Retinal pigment epithelial cell (primary cell): ENCODE data around the gene ISX.
A peak's percentile ranks its signal among the peaks of the same experiment; 100 is the strongest.

Source experiments
- DNase-seq: peaks from one replicate; pipeline ENCODE4 v3.0.0-alpha.2; 2010; ENCODE audit warnings: low read depth
- H3K4me3 ChIP-seq: 2 replicates; pipeline ENCODE4 v1.5.1; 2011; ENCODE audit warnings: mild to moderate bottlenecking, low read length, control low read depth, moderate library complexity
- TF ChIP-seq, protein P1 (sequence below): conservative IDR thresholded peaks from 2 replicates; pipeline ENCODE4 v1.5.1; 2011; ENCODE audit warnings: low read depth, low read length, control low read depth, inconsistent platforms

Gene ISX

GRCh38 chr22:35065796-35066218, at the start of gene ISX:
Gene ISX, plus strand, starts transcription at chr22:35066158. Its CDS starts 930 bp downstream, at chr22:35067088.
- DNase-seq: no peak
- TF ChIP-seq, protein P1, sequence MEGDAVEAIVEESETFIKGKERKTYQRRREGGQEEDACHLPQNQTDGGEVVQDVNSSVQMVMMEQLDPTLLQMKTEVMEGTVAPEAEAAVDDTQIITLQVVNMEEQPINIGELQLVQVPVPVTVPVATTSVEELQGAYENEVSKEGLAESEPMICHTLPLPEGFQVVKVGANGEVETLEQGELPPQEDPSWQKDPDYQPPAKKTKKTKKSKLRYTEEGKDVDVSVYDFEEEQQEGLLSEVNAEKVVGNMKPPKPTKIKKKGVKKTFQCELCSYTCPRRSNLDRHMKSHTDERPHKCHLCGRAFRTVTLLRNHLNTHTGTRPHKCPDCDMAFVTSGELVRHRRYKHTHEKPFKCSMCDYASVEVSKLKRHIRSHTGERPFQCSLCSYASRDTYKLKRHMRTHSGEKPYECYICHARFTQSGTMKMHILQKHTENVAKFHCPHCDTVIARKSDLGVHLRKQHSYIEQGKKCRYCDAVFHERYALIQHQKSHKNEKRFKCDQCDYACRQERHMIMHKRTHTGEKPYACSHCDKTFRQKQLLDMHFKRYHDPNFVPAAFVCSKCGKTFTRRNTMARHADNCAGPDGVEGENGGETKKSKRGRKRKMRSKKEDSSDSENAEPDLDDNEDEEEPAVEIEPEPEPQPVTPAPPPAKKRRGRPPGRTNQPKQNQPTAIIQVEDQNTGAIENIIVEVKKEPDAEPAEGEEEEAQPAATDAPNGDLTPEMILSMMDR: no peak

DNA sequence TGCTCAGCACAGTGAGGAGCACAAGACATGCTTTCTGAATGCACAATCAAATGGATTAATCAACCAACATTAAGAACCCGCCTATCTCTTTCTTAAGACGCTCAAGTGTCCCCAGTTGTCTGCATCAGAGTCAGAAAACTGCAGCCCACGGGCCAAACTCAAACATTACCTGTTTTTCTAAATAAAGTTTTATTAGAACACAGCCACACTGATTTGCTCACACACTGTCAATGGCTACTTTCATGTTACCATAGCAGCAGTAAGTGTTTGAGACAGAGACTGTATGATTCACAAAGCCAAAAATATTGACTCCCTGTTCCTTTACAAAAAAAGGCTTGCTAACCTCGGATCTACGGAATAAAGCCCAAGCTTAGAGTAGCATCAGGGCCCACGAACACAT, 49.0 kb upstream of the ISX start:
- H3K4me3 ChIP-seq: no peak overlapping the region
- TF ChIP-seq, protein P1: no peak
- no peak for DNase-seq

More at GRCh38 chr22:35065796-35066218, at the start of gene ISX:
- H3K4me3 ChIP-seq: no peak within 1 kb of the TSS

DNA sequence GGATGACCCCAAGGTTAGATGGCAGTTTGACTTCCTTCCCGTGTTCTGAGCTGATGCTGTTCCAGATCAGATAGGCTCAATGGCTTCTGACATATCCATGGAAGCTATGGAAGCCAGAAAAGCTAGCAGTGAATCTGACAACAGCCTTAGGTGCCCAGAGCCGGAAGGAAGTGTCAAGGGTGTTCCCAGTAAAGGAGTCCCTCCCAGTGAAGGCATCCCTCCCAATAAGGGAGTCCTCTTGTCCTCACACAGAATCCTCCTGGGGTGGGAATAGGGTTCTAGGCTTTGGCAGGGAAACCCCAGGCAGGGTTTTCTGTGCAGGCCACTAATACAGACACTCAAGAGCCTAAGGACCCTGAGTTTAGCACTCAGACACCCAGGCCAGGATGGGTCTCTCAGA, 47.0 kb upstream of the ISX start:
- DNase-seq: no peak
- TF ChIP-seq, protein P1: no peak
- no peak overlapping the region for H3K4me3 ChIP-seq

DNA sequence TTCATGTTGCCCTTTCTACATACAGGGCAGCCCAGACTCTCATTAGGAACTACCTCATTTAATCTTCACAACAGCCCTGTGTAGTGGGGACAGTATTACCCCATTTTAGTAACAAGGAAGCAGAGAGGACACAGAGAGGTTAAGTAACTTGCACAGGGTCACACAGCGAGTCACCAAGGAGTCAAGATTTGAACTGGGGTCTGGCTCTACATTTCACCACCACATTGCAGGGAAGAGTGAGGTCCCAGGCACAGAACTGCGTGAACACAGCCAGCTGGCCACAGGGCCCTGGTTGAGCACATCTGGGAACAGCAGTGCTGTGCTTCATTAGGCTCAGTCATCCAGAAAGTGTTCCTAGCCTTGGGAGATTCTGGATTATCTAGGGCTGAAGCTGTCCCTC, 45.4 kb upstream of the ISX start:
- no peak for DNase-seq
- no peak overlapping the region for H3K4me3 ChIP-seq
- TF ChIP-seq, protein P1: no peak

- DNase-seq: no peak
- TF ChIP-seq, protein P1: no peak
- H3K4me3 ChIP-seq: no peak overlapping the region
Measured at GRCh38 chr22:35021161-35021560, 44.8 kb upstream of the ISX start.

DNA sequence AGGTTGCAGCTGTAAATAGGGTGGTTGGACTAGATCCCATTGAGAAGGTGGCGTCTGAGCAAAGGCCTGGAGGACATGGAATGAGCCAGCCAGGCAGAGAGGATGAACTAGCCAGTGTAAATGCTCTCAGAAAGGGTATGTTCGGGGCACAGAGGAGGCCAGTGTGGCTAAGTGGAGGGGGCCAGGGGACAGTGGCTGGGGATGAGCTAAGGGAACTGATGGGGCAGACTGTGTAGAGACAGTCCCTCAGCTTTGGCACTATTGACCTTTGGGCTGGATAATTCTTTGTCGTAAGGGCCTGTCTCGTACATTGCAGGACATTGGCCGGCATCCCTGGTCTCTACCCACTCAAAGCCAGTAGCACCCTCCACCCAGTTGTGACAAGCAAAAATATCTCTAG, 43.7 kb upstream of the ISX start:
- TF ChIP-seq, protein P1: no peak
- no peak for DNase-seq

DNA sequence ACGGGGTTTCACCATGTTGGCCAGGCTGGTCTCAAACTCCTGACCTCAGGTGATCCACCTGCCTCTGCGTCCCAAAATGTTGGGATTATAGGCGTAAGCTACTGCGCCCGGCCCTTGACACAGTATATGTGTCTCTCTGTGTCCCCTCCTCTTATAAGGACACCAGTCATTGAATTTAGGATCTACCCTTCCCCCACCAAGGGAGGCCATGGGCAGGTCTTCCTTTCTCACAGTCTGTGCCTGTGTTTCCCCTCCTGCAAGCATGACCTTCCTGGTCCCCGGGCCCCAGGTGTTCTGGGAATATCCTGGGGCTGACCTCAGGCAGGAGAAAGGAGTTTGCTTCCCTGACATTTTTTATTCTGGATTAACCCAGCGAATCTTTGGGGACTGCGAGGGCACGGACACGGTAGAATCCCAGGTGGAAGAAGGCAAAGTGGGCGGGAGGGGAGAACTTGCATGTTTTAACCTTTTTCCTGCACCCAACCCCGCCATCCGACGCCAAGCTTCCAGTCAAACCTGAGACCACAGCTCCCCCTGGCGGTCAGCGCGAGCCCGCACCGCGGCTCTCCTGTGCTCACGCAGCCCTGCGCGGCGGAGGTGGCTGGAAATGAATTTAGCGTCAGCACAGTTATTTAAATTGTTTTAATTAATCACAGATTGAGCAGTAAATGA, 42.1 kb upstream of the ISX start:
- no peak for DNase-seq
- H3K4me3 ChIP-seq: no peak overlapping the region
- TF ChIP-seq, protein P1: peak; percentile 79

More for the DNA sequence above, 43.7 kb upstream of the ISX start:
- no peak overlapping the region for H3K4me3 ChIP-seq
